K562 (cell line): ENCODE results near the gene SRGN. TPM values are rescaled to one million over a fixed set of nuclear protein-coding genes. Genes with fewer than 3 reads are reported as not detected.
A peak's percentile ranks its signal among the peaks of the same experiment; 100 is the strongest.

Experiments
- BACH1 ChIP-seq: fragments of 200-800 bp; sonication (Bioruptor generic); IDR thresholded peaks from 2 replicates; pipeline ENCODE4 v1.6.1; 2016; ENCODE audit warnings: missing genetic modification characterization, missing compliant biosample characterization
- CCNT2 ChIP-seq: IDR thresholded peaks from 2 replicates; pipeline ENCODE4 v1.6.1; 2011; ENCODE audit warnings: borderline replicate concordance, low read depth, mild to moderate bottlenecking, moderate library complexity, mixed read lengths, low read length; ENCODE audit not compliant: insufficient read length; ENCODE audit errors: extremely low read depth
- DIDO1 ChIP-seq: fragments of 450-650 bp; IDR thresholded peaks from 2 replicates; pipeline ENCODE4 v1.6.1; 2016; ENCODE audit warnings: low read depth, missing biosample characterization, missing genetic modification characterization
- DPF2 ChIP-seq: fragments of 450-650 bp; IDR thresholded peaks from 2 replicates; pipeline ENCODE4 v1.6.1; 2016
- ESRRA ChIP-seq: fragments of 450-650 bp; IDR thresholded peaks from 2 replicates; pipeline ENCODE4 v1.6.1; 2014; ENCODE audit warnings: low read depth, mild to moderate bottlenecking, moderate library complexity, borderline replicate concordance
- FOXA3 ChIP-seq, 2 experiments: fragments of 450-650 bp in 1 of 2; sonication (generic) in 1 of 2; formaldehyde crosslinking; IDR thresholded peaks in 1 of 2; conservative IDR thresholded peaks in 1 of 2; 2 replicates each; pipeline versions ENCODE4 v1.4.0 to v1.8.0; 2020 to 2022; ENCODE audit warnings: mild to moderate bottlenecking in 2 of 2, missing genetic modification reagents in 1 of 2
- FOXJ2 ChIP-seq: fragments of 200-800 bp; sonication (Bioruptor generic); IDR thresholded peaks from 2 replicates; pipeline ENCODE4 v1.6.1; 2016; ENCODE audit warnings: missing genetic modification characterization, missing compliant biosample characterization
- GABPB1 ChIP-seq: sonication (generic); formaldehyde crosslinking; IDR thresholded peaks from 2 replicates; pipeline ENCODE4 v1.8.0; 2022; ENCODE audit warnings: mild to moderate bottlenecking, missing genetic modification reagents
- GTF2F1 ChIP-seq: IDR thresholded peaks from 2 replicates; pipeline ENCODE4 v1.6.1; 2011; ENCODE audit warnings: low read depth, low read length, improper control_type of control experiment
- HMG20A ChIP-seq: fragments of 450-650 bp; formaldehyde crosslinking; conservative IDR thresholded peaks from 2 replicates; pipeline ENCODE4 v1.4.0; 2020; ENCODE audit warnings: mild to moderate bottlenecking, mixed read lengths
- KLF1 ChIP-seq: fragments of 450-650 bp; IDR thresholded peaks from 2 replicates; pipeline ENCODE4 v1.6.1; 2016; ENCODE audit warnings: missing genetic modification characterization, missing compliant biosample characterization
- MECOM ChIP-seq: fragments of 250-450 bp; sonication (Bioruptor Pico); IDR thresholded peaks from 2 replicates; pipeline ENCODE4 v1.8.0; 2022; ENCODE audit warnings: inconsistent platforms
- NFE2 ChIP-seq: IDR thresholded peaks from 2 replicates; pipeline ENCODE4 v1.6.1; 2014; ENCODE audit warnings: antibody characterized with exemption, low read depth
- NFIX ChIP-seq: fragments of 250-450 bp; sonication (Bioruptor Pico); IDR thresholded peaks from 2 replicates; pipeline ENCODE4 v1.4.0; 2020; ENCODE audit warnings: low read depth, mild to moderate bottlenecking, moderate library complexity
- NR2C2 ChIP-seq, 2 experiments: fragments of 200-800 bp in 1 of 2; sonication (Bioruptor generic) in 1 of 2; sonication (generic) in 1 of 2; formaldehyde crosslinking in 1 of 2; IDR thresholded peaks; 2 replicates each; pipeline versions ENCODE4 v1.6.1 to v1.8.0; 2016 to 2022; ENCODE audit warnings: mild to moderate bottlenecking in 1 of 2, missing compliant biosample characterization in 1 of 2, missing genetic modification characterization in 1 of 2, missing genetic modification reagents in 1 of 2
- RBM14 ChIP-seq: fragments of 200-400 bp; formaldehyde crosslinking; IDR thresholded peaks from 2 replicates; pipeline ENCODE4 v1.6.1; 2018; ENCODE audit warnings: low read depth, mild to moderate bottlenecking, low read length, moderate library complexity, borderline replicate concordance; ENCODE audit not compliant: insufficient read depth
- SMAD3 ChIP-seq: fragments of 450-650 bp; formaldehyde crosslinking; conservative IDR thresholded peaks from 2 replicates; pipeline ENCODE4 v1.4.0; 2020; ENCODE audit warnings: mild to moderate bottlenecking
- TEAD1 ChIP-seq, 2 experiments: fragments of 450-650 bp in 1 of 2; sonication (generic) in 1 of 2; formaldehyde crosslinking; IDR thresholded peaks; 2 replicates each; pipeline versions ENCODE4 v1.4.0 to v1.8.0; 2020 to 2022; ENCODE audit warnings: mild to moderate bottlenecking in 2 of 2, missing genetic modification reagents in 1 of 2
- TSC22D4 ChIP-seq: fragments of 450-650 bp; IDR thresholded peaks from 2 replicates; pipeline ENCODE4 v1.6.1; 2016; ENCODE audit warnings: missing genetic modification characterization, missing biosample characterization, control low read depth
- U2AF2 ChIP-seq: fragments of 200-400 bp; formaldehyde crosslinking; optimal IDR thresholded peaks from 2 replicates; pipeline ENCODE3; 2017; ENCODE audit warnings: low read depth, mild to moderate bottlenecking, low read length
- USF1 ChIP-seq: sonication (generic); formaldehyde crosslinking; IDR thresholded peaks from 2 replicates; pipeline ENCODE4 v1.9.0; 2022; ENCODE audit warnings: mild to moderate bottlenecking, missing genetic modification reagents
- ZNF124 ChIP-seq: sonication (generic); formaldehyde crosslinking; IDR thresholded peaks from 2 replicates; pipeline ENCODE4 v1.8.1; 2022; ENCODE audit warnings: missing genetic modification reagents
- ZNF23 ChIP-seq: fragments of 250-450 bp; sonication (Bioruptor Pico); IDR thresholded peaks from 2 replicates; pipeline ENCODE4 v1.4.0; 2020; ENCODE audit warnings: mild to moderate bottlenecking
- polyA plus RNA-seq, 8 experiments: library from polyadenylated mRNA; depleted of rRNA in 4 of 8; stranded (reverse) in 5 of 8; unstranded in 3 of 8; fragments of >200 nt; fragmentation: Nextera tagmentation in 2 of 8; fragmentation: Illumina TruSeq in 1 of 8; extraction: Ambion mirVana in 2 of 8; extraction: Trizol in 1 of 8; gene quantifications; 2 replicates each; pipeline versions ENCODE4 v1.2.1 to v1.2.3, GENCODE V29; 2011 to 2014; ENCODE audit warnings: inconsistent platforms in 1 of 8, missing spikeins in 1 of 8
- total RNA-seq, 7 experiments: library from RNA; depleted of rRNA in 6 of 7; stranded (reverse); fragments of >200 nt in 6 of 7; fragmentation: Illumina TruSeq in 2 of 7; extraction: Trizol in 2 of 7; gene quantifications; 2 replicates each; pipeline versions ENCODE4 v1.2.1 to v1.2.3, GENCODE V29; 2011 to 2021; ENCODE audit warnings: low replicate concordance in 1 of 7
- TF ChIP-seq, protein P1 (sequence below): sonication (generic); formaldehyde crosslinking; IDR thresholded peaks from 2 replicates; pipeline ENCODE4 v1.8.1; 2022; ENCODE audit warnings: missing genetic modification reagents
- TF ChIP-seq, protein P2 (sequence below): fragments of 450-650 bp; IDR thresholded peaks from 2 replicates; pipeline ENCODE4 v1.6.1; 2016; ENCODE audit warnings: borderline replicate concordance
- TF ChIP-seq, protein P3 (sequence below): sonication (generic); formaldehyde crosslinking; IDR thresholded peaks from 2 replicates; pipeline ENCODE4 v1.8.1; 2022; ENCODE audit warnings: missing genetic modification reagents

SRGN gene
- total and polyA plus RNA-seq, 9 of the 15 experiments (the other 6 are each of a cell fraction or from before 2014, with no cell fraction given), result 136 to 304 (median 180) TPM

GRCh38 chr10:69125554-69125953 is 37.7 kb downstream of the SRGN start (continued):
- TF ChIP-seq U2AF2, result no peak
- 0 out of 2 replicates have a peak, but pooled peaks have one; percentile 9 for TF ChIP-seq GABPB1 (CRISPR knock-in tag)
- no peak for TF ChIP-seq FOXA3 (CRISPR knock-in tag; conservative IDR thresholded peaks at IDR 0.05 in 1 of 2, IDR thresholded peaks at IDR 0.05 in 1 of 2)
- TF ChIP-seq BACH1 (tag), result no peak
- TF ChIP-seq TSC22D4 (tag), result no peak
- TF ChIP-seq ESRRA, result no peak
- TF ChIP-seq, protein P1, sequence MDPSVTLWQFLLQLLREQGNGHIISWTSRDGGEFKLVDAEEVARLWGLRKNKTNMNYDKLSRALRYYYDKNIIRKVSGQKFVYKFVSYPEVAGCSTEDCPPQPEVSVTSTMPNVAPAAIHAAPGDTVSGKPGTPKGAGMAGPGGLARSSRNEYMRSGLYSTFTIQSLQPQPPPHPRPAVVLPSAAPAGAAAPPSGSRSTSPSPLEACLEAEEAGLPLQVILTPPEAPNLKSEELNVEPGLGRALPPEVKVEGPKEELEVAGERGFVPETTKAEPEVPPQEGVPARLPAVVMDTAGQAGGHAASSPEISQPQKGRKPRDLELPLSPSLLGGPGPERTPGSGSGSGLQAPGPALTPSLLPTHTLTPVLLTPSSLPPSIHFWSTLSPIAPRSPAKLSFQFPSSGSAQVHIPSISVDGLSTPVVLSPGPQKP (CRISPR knock-in tag), result no peak
- no peak for TF ChIP-seq GTF2F1
- TF ChIP-seq, protein P2, sequence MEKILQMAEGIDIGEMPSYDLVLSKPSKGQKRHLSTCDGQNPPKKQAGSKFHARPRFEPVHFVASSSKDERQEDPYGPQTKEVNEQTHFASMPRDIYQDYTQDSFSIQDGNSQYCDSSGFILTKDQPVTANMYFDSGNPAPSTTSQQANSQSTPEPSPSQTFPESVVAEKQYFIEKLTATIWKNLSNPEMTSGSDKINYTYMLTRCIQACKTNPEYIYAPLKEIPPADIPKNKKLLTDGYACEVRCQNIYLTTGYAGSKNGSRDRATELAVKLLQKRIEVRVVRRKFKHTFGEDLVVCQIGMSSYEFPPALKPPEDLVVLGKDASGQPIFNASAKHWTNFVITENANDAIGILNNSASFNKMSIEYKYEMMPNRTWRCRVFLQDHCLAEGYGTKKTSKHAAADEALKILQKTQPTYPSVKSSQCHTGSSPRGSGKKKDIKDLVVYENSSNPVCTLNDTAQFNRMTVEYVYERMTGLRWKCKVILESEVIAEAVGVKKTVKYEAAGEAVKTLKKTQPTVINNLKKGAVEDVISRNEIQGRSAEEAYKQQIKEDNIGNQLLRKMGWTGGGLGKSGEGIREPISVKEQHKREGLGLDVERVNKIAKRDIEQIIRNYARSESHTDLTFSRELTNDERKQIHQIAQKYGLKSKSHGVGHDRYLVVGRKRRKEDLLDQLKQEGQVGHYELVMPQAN, result no peak
- TF ChIP-seq RBM14, result no peak
- TF ChIP-seq, protein P3, sequence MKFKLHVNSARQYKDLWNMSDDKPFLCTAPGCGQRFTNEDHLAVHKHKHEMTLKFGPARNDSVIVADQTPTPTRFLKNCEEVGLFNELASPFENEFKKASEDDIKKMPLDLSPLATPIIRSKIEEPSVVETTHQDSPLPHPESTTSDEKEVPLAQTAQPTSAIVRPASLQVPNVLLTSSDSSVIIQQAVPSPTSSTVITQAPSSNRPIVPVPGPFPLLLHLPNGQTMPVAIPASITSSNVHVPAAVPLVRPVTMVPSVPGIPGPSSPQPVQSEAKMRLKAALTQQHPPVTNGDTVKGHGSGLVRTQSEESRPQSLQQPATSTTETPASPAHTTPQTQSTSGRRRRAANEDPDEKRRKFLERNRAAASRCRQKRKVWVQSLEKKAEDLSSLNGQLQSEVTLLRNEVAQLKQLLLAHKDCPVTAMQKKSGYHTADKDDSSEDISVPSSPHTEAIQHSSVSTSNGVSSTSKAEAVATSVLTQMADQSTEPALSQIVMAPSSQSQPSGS (CRISPR knock-in tag), result no peak
- TF ChIP-seq TEAD1 (CRISPR knock-in tag; IDR thresholded peaks at IDR 0.05), result no peak
- TF ChIP-seq ZNF124 (CRISPR knock-in tag), result no peak
- TF ChIP-seq DIDO1 (tag), result no peak
- TF ChIP-seq MECOM, result no peak
- TF ChIP-seq NFIX, result no peak
- TF ChIP-seq USF1 (CRISPR knock-in tag), result no peak
- no peak for TF ChIP-seq NR2C2 (CRISPR knock-in tag; IDR thresholded peaks at IDR 0.05)
- TF ChIP-seq NR2C2 (tag; IDR thresholded peaks at IDR 0.05), result no peak
- TF ChIP-seq KLF1, result no peak
- TF ChIP-seq ZNF23 (CRISPR knock-in tag), result no peak
- TF ChIP-seq FOXJ2 (tag), result no peak
- TF ChIP-seq NFE2, result peak; percentile 75
- TF ChIP-seq HMG20A (CRISPR knock-in tag), result no peak
- TF ChIP-seq CCNT2, result no peak
- TF ChIP-seq SMAD3, result no peak
- peak; percentile 14; the same call in 1 of the 2 replicates for TF ChIP-seq DPF2
